ENCODE data around the gene PZP. TPM values are rescaled to one million over a fixed set of nuclear protein-coding genes. Genes with fewer than 3 reads are reported as not detected.

PZP gene
- total and polyA plus RNA-seq, 2 experiments from 2014 or later: 0.92 TPM; not detected in 1

GRCh38 chr12:9223830-9224229, 15.6 kb upstream of the PZP start:
- no peaks in the 10 kb centered on the region; the same call in 1 of the 2 replicates for H3K9me2 ChIP-seq (ENCODE audit: insufficient read depth)
- no peaks in the 10 kb centered on the region for H3K4me1 Mint-ChIP-seq

More at GRCh38 chr12:9223830-9224229, 15.6 kb upstream of the PZP start:
- ATAC-seq (no peak), DNase-seq (ENCODE audit: low spot score) (no peak)
- Mint-ChIP-seq H3K4me3 (no peak overlapping the region), H3K27ac (no peak overlapping the region), H3K27me3 (ENCODE audit: insufficient read depth, low read depth, poor library complexity) (peaks cover 4% of the 10 kb centered on the region), H3K36me3 (ENCODE audit: low read depth) (peaks cover 4% of the 10 kb centered on the region; the same call in 1 of the 3 replicates), H3K9me3 (peaks cover 9% of the 10 kb centered on the region)
- H3F3A ChIP-seq (replicated peaks; ENCODE audit: low read depth): no peaks in the 10 kb centered on the region
- no peaks in the 10 kb centered on the region; the same call in 1 of the 2 replicates for H3K36me3 ChIP-seq (ENCODE audit: insufficient read depth)
- H3K4me2 ChIP-seq: no peak overlapping the region
- TF ChIP-seq, protein P1, sequence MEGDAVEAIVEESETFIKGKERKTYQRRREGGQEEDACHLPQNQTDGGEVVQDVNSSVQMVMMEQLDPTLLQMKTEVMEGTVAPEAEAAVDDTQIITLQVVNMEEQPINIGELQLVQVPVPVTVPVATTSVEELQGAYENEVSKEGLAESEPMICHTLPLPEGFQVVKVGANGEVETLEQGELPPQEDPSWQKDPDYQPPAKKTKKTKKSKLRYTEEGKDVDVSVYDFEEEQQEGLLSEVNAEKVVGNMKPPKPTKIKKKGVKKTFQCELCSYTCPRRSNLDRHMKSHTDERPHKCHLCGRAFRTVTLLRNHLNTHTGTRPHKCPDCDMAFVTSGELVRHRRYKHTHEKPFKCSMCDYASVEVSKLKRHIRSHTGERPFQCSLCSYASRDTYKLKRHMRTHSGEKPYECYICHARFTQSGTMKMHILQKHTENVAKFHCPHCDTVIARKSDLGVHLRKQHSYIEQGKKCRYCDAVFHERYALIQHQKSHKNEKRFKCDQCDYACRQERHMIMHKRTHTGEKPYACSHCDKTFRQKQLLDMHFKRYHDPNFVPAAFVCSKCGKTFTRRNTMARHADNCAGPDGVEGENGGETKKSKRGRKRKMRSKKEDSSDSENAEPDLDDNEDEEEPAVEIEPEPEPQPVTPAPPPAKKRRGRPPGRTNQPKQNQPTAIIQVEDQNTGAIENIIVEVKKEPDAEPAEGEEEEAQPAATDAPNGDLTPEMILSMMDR (conservative IDR thresholded peaks at IDR 0.05; ENCODE audit: low read depth in 2 of 2): no peak
- TF ChIP-seq CREB1 (CRISPR knock-in tag; IDR thresholded peaks at IDR 0.05; ENCODE audit: low read depth) (no peak), REST (IDR thresholded peaks at IDR 0.05; ENCODE audit: unreplicated experiment) (no peak), STAT1 (IDR thresholded peaks at IDR 0.05; ENCODE audit: unreplicated experiment) (no peak), ZNF114 (CRISPR knock-in tag; IDR thresholded peaks at IDR 0.05) (no peak), EZH2 (IDR thresholded peaks at IDR 0.05; ENCODE audit: low read depth, unreplicated experiment) (no peak), NANOG (IDR thresholded peaks at IDR 0.05; ENCODE audit: borderline replicate concordance) (no peak), ZNF331 (CRISPR knock-in tag; IDR thresholded peaks at IDR 0.05; ENCODE audit: low read depth) (no peak)
- TF ChIP-seq, protein P2, sequence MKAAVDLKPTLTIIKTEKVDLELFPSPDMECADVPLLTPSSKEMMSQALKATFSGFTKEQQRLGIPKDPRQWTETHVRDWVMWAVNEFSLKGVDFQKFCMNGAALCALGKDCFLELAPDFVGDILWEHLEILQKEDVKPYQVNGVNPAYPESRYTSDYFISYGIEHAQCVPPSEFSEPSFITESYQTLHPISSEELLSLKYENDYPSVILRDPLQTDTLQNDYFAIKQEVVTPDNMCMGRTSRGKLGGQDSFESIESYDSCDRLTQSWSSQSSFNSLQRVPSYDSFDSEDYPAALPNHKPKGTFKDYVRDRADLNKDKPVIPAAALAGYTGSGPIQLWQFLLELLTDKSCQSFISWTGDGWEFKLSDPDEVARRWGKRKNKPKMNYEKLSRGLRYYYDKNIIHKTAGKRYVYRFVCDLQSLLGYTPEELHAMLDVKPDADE (IDR thresholded peaks at IDR 0.05): no peak
- H3K79me2 ChIP-seq (replicated peaks; ENCODE audit: insufficient read depth): no peaks in the 10 kb centered on the region
- H3K4me3 ChIP-seq: no peak overlapping the region
- no peaks in the 10 kb centered on the region for H3K27me3 ChIP-seq (ENCODE audit: insufficient read depth)
- H2AFZ ChIP-seq: no peak overlapping the region
- H3K4me1 ChIP-seq (ENCODE audit: insufficient read depth): no peaks in the 10 kb centered on the region
- H3K27ac ChIP-seq (ENCODE audit: low read depth): no peak overlapping the region
- H4K20me1 ChIP-seq (replicated peaks; ENCODE audit: insufficient read depth): no peaks in the 10 kb centered on the region

Measured in GM23338 (cell line).